ENCODE results near the gene SIGLEC14.
A peak's percentile ranks its signal among the peaks of the same experiment; 100 is the strongest.

Gene SIGLEC14

DNA sequence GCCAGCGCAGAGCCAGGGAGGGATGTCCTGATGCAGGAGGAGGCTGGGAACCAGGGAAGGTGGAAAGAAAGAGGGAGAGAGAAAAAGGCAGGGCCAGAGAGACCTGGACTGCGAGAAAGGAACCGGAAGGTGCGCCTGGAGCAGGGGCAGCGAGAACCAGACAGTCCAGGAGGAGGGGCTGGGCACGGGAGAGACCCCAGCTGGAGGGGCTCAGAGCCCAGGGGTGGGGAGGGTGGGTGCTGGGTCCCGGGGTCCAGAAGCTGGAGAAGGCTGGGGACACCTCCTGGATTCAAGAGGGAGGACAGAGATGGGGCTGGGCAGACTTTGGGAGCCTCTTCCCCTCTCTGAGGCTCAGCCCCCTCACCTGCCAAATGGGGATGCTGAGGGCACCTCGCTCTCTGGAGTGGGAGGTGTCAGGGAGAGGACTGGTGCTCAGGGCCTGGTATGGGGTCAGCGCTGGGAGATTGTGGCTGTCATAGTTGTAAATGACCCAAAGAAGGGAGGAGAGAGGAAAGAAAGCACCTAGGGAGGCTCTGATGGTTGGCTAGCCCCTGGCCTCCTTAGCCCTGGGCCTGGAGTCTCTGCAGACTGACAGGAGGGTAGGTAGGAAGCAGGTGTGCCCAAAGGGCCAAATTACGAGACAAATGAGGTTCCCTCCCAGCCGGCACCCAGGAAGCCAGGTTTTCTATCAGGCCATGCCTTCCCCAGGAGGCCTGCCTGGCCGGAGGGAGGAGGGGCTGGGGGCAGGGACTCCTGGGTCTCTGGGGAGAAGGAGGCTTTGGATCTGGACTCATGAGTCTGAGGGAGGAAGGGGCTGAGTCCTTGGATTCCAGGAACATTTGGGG is 45.2 kb upstream of the SIGLEC14 start:
- peak overlapping the region; percentile 87 for H3K4me3 ChIP-seq (ENCODE audit: low read depth, low read length)
- no peak for TF ChIP-seq CTCF (IDR thresholded peaks at IDR 0.05; ENCODE audit: control insufficient read depth, extremely low read depth, insufficient read depth)
- DNase-seq (ENCODE audit: low read depth), result no peak

DNA sequence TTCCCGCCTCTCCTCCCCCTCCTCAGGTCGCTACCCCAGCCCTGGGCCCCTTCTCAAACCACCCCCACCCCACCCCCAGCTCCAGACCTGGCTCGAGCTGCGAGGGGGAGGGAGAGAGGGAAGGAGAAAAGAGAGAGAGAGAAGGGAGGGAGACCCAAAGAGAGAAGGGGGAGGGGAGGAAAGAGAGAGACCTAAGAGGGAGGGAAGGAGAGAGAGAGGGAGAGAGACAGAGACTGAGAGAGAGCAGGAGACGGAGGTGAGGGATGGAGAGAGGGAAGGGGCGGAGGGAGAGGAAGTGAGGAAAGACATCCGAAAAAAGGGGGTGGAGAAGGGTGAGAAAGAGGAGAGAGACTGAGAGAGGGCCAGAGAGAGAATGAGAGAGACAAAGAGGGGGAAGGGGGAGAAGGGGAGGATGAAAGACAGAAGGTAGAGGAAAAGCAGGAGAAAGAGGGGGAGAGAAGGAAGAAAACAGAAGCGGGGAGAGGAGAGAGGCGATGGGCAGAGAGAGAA is 44.5 kb upstream of the SIGLEC14 start:
- DNase-seq (ENCODE audit: low read depth), result no peak
- TF ChIP-seq CTCF (IDR thresholded peaks at IDR 0.05; ENCODE audit: control insufficient read depth, extremely low read depth, insufficient read depth), result no peak
- peak overlapping the region; percentile 87 for H3K4me3 ChIP-seq (ENCODE audit: low read depth, low read length)

DNA sequence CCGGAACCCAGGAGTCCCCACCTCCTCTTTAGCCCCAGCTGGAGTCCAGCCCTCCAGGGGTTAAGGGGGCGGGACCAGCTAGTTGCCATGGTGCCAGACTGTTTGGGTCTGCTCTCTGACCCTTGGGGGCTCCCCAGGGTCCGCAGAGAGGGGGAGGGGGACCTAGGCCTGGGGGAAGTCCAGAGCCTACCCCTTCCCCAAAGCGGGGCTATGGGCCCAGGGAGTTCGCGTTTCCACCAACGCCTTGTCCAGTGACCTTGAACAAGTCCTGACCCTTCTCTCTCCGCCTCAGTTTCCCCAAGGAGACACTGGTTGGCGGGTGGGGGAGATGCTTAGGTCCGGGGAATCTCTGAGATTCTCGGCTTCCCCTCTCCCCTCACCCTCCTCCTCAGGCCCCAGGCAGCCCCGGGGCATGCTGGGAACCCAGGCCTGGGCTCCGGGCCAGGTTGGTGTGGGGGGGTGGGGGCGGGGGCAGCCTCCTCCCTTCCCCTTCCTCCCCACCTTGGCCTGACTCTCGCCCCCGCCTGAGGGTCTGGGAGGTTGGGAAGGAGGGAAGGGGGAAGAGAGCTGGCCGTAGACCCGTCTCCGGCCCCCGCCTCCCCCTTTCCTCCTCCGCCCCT is 43.9 kb upstream of the SIGLEC14 start:
- no peak for TF ChIP-seq CTCF (IDR thresholded peaks at IDR 0.05; ENCODE audit: control insufficient read depth, extremely low read depth, insufficient read depth)
- DNase-seq (ENCODE audit: low read depth), result no peak
- H3K4me3 ChIP-seq (ENCODE audit: low read depth, low read length), result peak overlapping the region; percentile 87

DNA sequence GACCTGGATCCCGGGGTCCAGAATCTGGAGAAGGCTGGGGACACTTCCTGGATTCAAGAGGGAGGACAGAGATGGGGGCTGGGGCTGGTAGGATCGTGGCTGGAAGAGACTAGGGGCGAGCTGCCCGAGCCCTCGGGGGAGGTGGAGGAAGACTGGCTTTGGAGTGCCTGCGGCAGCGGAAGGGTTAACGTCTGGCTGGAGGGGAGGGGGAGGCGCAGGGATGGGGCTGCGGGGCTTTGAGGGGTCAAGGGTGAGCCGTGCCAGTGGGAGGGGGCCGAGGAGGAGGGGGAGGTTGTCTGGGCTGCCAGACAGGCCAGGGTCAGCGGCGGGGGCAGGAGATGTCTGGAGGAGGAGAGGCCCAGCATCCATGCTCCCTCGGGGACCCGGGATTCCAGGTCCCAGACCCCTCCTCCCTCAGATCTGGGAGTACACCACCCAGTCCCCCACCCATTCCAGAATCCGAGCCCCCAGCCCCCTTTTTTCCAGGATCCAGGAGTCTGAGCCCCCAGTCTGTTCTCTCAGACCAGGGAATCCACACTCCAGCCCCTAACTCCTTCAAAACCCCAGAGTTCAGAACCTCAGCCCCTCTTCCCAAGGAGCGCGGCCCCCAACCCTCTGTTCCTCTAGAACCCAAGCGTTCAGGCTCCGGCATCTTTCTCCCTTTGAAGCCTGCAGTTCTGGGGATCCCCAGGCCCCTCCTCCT is 43.3 kb upstream of the SIGLEC14 start:
- H3K4me3 ChIP-seq (ENCODE audit: low read depth, low read length), result peak overlapping the region; percentile 87
- TF ChIP-seq CTCF (IDR thresholded peaks at IDR 0.05; ENCODE audit: control insufficient read depth, extremely low read depth, insufficient read depth), result no peak
- no peak for DNase-seq (ENCODE audit: low read depth)

GRCh38 chr19:51688671-51689571 is 42.3 kb upstream of the SIGLEC14 start:
- DNase-seq (ENCODE audit: low read depth), result peak; percentile 82
- TF ChIP-seq CTCF (IDR thresholded peaks at IDR 0.05; ENCODE audit: control insufficient read depth, extremely low read depth, insufficient read depth), result 0 out of 2 replicates have a peak, but pooled peaks have one; percentile 4
- H3K4me3 ChIP-seq (ENCODE audit: low read depth, low read length), result peak overlapping the region; percentile 87

All from LNCaP clone FGC (cell line).